MCF 10A (cell line): ENCODE measurements around the gene TRAPPC2L. TPM values are rescaled to one million over a fixed set of nuclear protein-coding genes. Genes with fewer than 3 reads are reported as not detected.

Experiments
- BruUV-seq: library from RNA; stranded (reverse); fragments of 400-500 nt; replicated peaks from 2 replicates; lab custom pipeline; 2021; lab: Mats Ljungman, UMichigan
- CTCF ChIA-PET: fragments of 300-600 bp; sonication (Branson Sonifier 250); formaldehyde crosslinking; extraction: SDS; loops from one replicate; lab custom pipeline; 2021; ENCODE audit warnings: antibody characterized with exemption, inconsistent platforms; lab: Yijun Ruan, JAX
- POLR2A ChIA-PET: fragments of 300-600, 350-650 bp; sonication (Branson Sonifier 250); formaldehyde crosslinking; extraction: SDS; loops from one replicate; lab custom pipeline; 2020; ENCODE audit warnings: antibody characterized with exemption, inconsistent platforms; lab: Yijun Ruan, JAX
- DNase-seq: peaks from one replicate; pipeline ENCODE4 v3.0.0-alpha.2; 2018; ENCODE audit not compliant: unreplicated experiment
- H3K27ac Mint-ChIP-seq: one replicate; pipeline ENCODE4 v1.8.0; 2022; ENCODE audit warnings: mild to moderate bottlenecking, low read depth, mixed read lengths; ENCODE audit not compliant: unreplicated experiment
- H3K27me3 Mint-ChIP-seq: one replicate; pipeline ENCODE4 v1.8.0; 2022; ENCODE audit warnings: mixed read lengths; ENCODE audit not compliant: insufficient read depth, unreplicated experiment
- H3K36me3 Mint-ChIP-seq: one replicate; pipeline ENCODE4 v1.8.0; 2022; ENCODE audit warnings: mild to moderate bottlenecking, moderate library complexity, mixed read lengths; ENCODE audit not compliant: insufficient read depth, unreplicated experiment
- H3K4me1 Mint-ChIP-seq: one replicate; pipeline ENCODE4 v1.8.0; 2022; ENCODE audit warnings: mixed read lengths; ENCODE audit not compliant: insufficient read depth, unreplicated experiment
- H3K4me3 Mint-ChIP-seq: one replicate; pipeline ENCODE4 v1.8.0; 2022; ENCODE audit warnings: mild to moderate bottlenecking, moderate library complexity, mixed read lengths; ENCODE audit not compliant: unreplicated experiment
- H3K9me3 Mint-ChIP-seq: one replicate; pipeline ENCODE4 v1.8.0; 2022; ENCODE audit warnings: mixed read lengths; ENCODE audit not compliant: unreplicated experiment
- intact Hi-C: fragments of 100-400 bp; cut with micrococcal nuclease; formaldehyde crosslinking; loops from 2 replicates; pipeline ENCODE4 v1.14.1; 2022
- total RNA-seq: library from RNA; stranded (reverse); gene quantifications from 2 replicates; pipeline ENCODE4 v1.2.3, GENCODE V29; 2022
- TF ChIP-seq, protein P1 (sequence below): fragments of 200-600 bp; IDR thresholded peaks from one replicate; pipeline ENCODE4 v1.8.0; 2022; ENCODE audit warnings: antibody characterized with exemption, mild to moderate bottlenecking; ENCODE audit not compliant: unreplicated experiment

Gene TRAPPC2L
- total RNA-seq, 1 experiment from 2014 or later = 35.6 TPM

DNA sequence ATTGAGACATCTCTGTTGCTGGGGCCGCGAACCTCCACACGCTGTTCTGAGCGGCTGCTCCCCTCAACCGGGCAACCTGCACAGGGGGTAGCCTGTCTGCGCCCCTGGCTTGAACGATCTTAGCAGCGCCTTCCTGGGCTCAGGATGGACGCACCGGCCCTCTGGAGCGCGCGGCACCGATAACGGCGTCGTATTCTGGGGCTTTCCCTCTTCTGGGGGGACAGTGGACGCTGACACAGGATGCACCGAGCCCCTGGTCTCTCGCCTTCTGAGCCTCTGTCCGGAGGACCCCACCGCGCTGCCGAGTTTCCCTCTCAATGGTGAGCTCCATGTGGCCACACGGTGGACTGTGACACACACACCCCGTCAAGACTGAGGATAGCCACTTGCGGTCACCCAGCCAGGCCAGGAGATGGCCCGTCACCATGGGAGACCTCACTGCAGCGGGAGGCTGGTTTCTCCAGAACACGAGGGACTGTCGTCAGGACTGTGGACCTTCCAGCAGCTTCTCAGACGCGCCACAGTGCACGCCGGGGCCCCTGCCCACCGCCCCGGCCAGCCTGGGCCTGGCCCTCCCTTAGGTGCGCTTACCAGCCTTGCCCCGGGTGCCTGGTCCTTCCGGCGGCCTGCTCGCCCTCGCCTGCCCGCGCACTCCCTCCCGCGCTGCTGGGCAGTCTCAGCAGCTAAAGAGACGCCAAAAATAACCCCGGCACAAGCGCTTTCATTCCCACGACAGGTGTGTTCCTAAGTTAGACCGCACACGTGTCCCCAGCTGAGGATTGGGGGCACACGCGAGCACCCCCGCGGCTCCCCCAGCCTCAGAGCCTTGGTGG lies 39.5 kb downstream of the TRAPPC2L start:
- BruUV-seq = no TSS peak
- Mint-ChIP-seq H3K36me3 (no peaks in the 10 kb centered on the region), H3K4me1 (no peaks in the 10 kb centered on the region), H3K9me3 (no peaks in the 10 kb centered on the region), H3K27ac (no peak overlapping the region), H3K4me3 (no peak overlapping the region), H3K27me3 (peaks cover 10% of the 10 kb centered on the region)
- DNase-seq = no peak
- ChIA-PET CTCF (no interaction called here), POLR2A (no interaction called here)
- TF ChIP-seq, protein P1, sequence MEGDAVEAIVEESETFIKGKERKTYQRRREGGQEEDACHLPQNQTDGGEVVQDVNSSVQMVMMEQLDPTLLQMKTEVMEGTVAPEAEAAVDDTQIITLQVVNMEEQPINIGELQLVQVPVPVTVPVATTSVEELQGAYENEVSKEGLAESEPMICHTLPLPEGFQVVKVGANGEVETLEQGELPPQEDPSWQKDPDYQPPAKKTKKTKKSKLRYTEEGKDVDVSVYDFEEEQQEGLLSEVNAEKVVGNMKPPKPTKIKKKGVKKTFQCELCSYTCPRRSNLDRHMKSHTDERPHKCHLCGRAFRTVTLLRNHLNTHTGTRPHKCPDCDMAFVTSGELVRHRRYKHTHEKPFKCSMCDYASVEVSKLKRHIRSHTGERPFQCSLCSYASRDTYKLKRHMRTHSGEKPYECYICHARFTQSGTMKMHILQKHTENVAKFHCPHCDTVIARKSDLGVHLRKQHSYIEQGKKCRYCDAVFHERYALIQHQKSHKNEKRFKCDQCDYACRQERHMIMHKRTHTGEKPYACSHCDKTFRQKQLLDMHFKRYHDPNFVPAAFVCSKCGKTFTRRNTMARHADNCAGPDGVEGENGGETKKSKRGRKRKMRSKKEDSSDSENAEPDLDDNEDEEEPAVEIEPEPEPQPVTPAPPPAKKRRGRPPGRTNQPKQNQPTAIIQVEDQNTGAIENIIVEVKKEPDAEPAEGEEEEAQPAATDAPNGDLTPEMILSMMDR = no peak
- intact Hi-C loops = no loop called here

DNA sequence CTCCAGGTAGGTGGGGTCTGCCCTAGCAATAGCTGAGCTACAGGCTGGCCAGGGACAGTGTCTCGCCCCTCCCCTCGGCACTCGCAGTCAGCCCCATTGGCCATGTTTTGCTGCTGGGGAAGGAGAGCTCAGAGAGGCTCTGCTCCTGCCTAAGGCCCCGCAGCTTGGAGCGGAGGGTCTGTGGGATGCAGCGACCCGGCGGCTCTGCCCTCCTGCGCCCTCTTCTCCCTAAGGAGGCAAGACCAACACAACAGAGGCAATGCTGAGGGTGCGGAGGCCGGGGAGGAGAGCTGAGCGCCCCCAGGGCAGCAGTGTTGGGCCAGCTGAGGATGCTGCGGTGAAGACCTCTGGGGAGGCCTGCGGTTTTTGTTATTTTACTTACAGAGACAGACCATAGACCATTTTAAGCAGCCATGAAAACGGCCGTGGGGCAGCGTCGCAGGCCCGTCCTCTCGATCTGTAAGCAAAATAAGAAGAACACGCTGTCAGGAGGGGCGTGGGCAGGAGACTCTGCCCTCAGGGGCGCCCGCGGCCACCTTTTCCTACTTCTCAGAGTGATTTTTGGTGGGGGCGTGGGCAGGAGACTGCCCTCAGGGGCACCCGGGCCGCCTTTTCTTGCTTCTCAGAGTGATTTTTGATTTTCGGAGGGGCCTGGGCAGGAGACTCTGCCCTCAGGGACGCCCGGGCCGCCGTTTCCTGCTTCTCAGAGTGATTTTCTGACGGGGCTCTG lies 40.9 kb downstream of the TRAPPC2L start:
- H3K27ac Mint-ChIP-seq = no peak overlapping the region
- H3K4me3 Mint-ChIP-seq = no peak overlapping the region
- no peaks in the 10 kb centered on the region for H3K36me3 Mint-ChIP-seq
- BruUV-seq = no TSS peak
- TF ChIP-seq, protein P1 = no peak
- H3K4me1 Mint-ChIP-seq = no peaks in the 10 kb centered on the region
- H3K27me3 Mint-ChIP-seq = peaks cover 10% of the 10 kb centered on the region
- no peak for DNase-seq
- CTCF ChIA-PET = no interaction called here
- intact Hi-C loops = no loop called here
- no peaks in the 10 kb centered on the region for H3K9me3 Mint-ChIP-seq
- POLR2A ChIA-PET = no interaction called here

DNA sequence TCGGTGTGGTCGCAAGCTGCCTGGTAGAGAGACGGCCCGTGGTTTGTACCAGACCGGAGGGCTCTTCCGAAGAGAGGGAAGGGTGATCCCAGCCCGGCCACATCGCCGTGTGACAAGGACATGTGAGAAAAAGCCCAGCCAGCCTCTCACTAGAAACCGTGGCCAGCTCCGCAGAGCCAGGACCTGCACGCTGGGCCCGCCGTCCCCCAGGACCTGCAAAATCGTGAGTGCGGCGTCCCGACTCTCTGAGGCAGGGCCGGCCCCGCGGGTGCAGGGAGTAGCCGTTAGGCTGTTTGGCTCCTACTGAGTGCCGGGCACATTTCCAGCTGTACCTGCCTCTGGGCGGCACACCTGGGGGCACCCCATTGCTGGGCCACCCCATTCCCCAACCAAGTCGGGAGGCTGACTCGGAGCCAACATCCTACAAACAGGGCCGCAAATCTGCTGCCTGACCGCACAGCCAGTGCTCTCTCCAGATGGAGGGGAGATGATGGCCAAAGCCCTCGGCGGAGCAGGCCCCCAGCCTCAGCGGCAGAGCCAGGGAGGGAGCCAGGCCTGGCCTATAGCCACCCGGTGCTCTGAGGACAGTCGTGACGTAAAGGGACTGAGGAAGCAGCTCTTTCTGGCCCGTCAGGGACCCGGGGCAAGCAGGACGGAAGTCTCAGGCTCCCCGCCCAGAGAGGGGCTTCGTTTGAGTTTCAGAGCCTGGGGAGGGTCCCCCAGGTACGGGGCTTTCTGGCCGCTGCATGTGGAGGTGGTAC lies 43.2 kb downstream of the TRAPPC2L start:
- CTCF ChIA-PET = no interaction called here
- peaks cover 10% of the 10 kb centered on the region for H3K27me3 Mint-ChIP-seq
- H3K9me3 Mint-ChIP-seq = no peaks in the 10 kb centered on the region
- BruUV-seq = no TSS peak
- H3K4me1 Mint-ChIP-seq = no peaks in the 10 kb centered on the region
- no peak for DNase-seq
- intact Hi-C loops = no loop called here
- POLR2A ChIA-PET = no interaction called here
- no peak overlapping the region for H3K4me3 Mint-ChIP-seq
- H3K36me3 Mint-ChIP-seq = no peaks in the 10 kb centered on the region
- TF ChIP-seq, protein P1 = no peak
- H3K27ac Mint-ChIP-seq = no peak overlapping the region

DNA sequence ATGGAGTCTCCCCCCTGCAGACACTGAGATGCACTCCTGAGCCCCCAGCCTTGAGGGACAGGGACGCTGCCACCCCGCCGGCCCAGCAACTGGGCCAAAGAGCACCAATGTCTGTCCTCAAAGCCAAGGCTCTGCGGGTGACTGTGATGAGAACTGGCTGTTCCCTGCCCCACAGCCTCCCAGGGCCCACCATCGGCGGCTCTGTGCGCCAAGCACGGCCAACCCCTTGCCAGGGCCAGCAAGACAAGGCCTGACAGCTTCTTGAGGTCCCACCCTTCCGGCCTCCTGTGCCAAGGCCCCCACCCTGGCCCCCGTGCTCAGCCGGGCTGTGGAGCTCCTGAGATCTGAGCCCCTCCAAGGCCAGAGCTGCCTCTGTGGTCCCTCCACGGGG lies 43.7 kb downstream of the TRAPPC2L start:
- Mint-ChIP-seq H3K36me3 (no peaks in the 10 kb centered on the region), H3K27me3 (peaks cover 10% of the 10 kb centered on the region), H3K9me3 (no peaks in the 10 kb centered on the region), H3K4me1 (no peaks in the 10 kb centered on the region), H3K27ac (no peak overlapping the region), H3K4me3 (no peak overlapping the region)
- CTCF ChIA-PET = interaction anchor here (0.8 kb wide), 1 partner anchor 41 kb away, joined by 3 read pairs; no protein-coding TSS in a partner anchor
- DNase-seq = no peak
- POLR2A ChIA-PET = no interaction called here
- intact Hi-C loops = no loop called here
- BruUV-seq = no TSS peak
- TF ChIP-seq, protein P1 = no peak
